Neutrophil (primary cell): ENCODE data around the gene ABCA7.

Experiments used
- H3K27ac ChIP-seq: fragments of 200-600 bp; sonication (generic); 2 replicates; pipeline ENCODE4 v1.5.1; 2016; ENCODE audit warnings: mild to moderate bottlenecking, moderate library complexity
- H3K27me3 ChIP-seq: fragments of 200-600 bp; sonication (generic); 2 replicates; pipeline ENCODE4 v1.6.0; 2016; ENCODE audit warnings: mild to moderate bottlenecking
- H3K36me3 ChIP-seq: fragments of 200-600 bp; sonication (generic); 2 replicates; pipeline ENCODE4 v1.5.1; 2017
- H3K4me1 ChIP-seq, 2 experiments: fragments of 200-600 bp in 1 of 2; sonication (generic) in 1 of 2; 1 replicate in 1 of 2; 2 replicates in 1 of 2; pipeline versions ENCODE4 v1.5.1 to v1.6.1; 2013 to 2016; ENCODE audit warnings: low read depth in 1 of 2, low read length in 1 of 2, mild to moderate bottlenecking in 1 of 2, moderate library complexity in 1 of 2; ENCODE audit not compliant: control insufficient read depth in 1 of 2, insufficient read depth in 1 of 2
- H3K4me3 ChIP-seq, 2 experiments: fragments of 200-600 bp in 1 of 2; sonication (generic) in 1 of 2; 1 replicate in 1 of 2; 2 replicates in 1 of 2; pipeline ENCODE4 v1.5.1; 2013 to 2016; ENCODE audit warnings: low read depth in 1 of 2, low read length in 1 of 2, mild to moderate bottlenecking in 1 of 2, moderate library complexity in 1 of 2
- H3K9me3 ChIP-seq: fragments of 200-600 bp; sonication (generic); 2 replicates; pipeline ENCODE4 v1.5.1; 2016
- TF ChIP-seq, protein P1 (sequence below): fragments of 200-600 bp; sonication (generic); IDR thresholded peaks from 2 replicates; pipeline ENCODE4 v1.5.1; 2016; ENCODE audit warnings: antibody characterized with exemption

Gene ABCA7

DNA sequence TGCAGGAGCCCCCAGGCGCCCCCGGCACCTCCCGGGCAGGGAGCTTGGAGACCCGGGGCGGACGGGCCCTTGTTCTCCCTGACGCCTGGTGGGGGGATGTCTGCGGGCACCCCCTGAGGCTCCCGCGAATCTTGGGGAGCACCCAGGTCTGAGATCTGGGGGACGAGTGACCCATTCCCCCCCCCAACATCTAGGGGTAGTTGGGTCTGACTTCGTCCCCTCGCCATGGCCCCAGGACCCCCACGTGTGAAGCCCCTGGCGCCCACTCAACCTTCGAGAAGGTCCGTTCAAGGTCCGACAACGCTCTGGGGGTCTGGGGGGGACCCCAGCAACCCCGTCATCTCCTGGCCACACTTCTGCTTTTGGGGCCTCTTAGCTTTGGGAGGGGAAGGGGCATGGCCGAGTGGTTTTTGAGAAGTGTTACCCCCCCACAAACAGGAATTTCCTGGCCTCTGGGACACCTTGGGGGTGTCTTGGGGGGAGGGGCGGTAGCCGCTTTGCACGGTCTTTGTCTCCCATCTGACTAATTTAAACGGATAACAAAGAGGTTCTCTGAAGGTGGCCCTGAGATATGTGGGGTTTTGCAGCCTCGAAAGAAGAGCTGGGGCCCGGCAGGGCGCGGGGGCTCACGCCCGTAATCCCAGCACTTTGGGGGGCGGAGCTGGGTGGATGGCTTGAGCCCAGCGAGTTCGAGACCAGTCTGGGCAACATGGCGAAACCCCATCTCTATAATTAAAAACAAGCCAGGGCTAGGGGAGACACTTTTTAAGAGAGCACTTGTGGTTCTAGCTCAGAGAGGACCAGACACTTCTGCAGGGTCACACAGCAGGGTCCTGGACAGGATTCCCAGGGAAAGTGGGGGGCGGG is 12.9 kb upstream of the ABCA7 start:
- Histone ChIP-seq H3K27me3 (no peaks in the 10 kb centered on the region), H3K9me3 (no peaks in the 10 kb centered on the region), H3K36me3 (peaks cover 29% of the 10 kb centered on the region), H3K4me3 (peak overlapping the region; percentile 77 to 100), H3K4me1 (peaks cover 43 to 61% of the 10 kb centered on the region in 2 experiments), H3K27ac (peak overlapping the region; percentile 99)
- TF ChIP-seq, protein P1, sequence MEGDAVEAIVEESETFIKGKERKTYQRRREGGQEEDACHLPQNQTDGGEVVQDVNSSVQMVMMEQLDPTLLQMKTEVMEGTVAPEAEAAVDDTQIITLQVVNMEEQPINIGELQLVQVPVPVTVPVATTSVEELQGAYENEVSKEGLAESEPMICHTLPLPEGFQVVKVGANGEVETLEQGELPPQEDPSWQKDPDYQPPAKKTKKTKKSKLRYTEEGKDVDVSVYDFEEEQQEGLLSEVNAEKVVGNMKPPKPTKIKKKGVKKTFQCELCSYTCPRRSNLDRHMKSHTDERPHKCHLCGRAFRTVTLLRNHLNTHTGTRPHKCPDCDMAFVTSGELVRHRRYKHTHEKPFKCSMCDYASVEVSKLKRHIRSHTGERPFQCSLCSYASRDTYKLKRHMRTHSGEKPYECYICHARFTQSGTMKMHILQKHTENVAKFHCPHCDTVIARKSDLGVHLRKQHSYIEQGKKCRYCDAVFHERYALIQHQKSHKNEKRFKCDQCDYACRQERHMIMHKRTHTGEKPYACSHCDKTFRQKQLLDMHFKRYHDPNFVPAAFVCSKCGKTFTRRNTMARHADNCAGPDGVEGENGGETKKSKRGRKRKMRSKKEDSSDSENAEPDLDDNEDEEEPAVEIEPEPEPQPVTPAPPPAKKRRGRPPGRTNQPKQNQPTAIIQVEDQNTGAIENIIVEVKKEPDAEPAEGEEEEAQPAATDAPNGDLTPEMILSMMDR = no peak

DNA sequence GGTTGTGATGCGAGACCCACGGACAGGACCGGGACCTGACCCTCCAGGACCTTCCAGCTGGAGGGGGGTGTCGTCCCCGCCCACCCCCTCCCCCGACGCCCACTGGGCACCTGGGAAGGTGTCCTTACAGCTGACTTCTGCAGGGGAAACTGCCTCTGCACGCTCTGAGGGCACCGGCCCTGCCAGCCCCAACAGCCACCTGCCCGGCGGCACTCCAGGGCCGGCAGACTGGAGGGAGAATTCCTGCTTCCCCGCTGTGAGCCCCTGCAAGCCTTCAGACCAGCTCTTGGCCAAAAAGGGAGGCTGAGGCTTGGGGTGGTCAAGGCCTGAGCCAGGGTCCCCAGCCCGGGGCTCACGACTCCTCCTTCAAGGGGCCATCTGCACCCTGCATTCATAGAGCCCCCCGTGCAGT is 12.3 kb upstream of the ABCA7 start:
- peaks cover 43 to 55% of the 10 kb centered on the region in 2 experiments for H3K4me1 ChIP-seq
- H3K27ac ChIP-seq = peak overlapping the region; percentile 99
- no peaks in the 10 kb centered on the region for H3K9me3 ChIP-seq
- H3K27me3 ChIP-seq = no peaks in the 10 kb centered on the region
- H3K4me3 ChIP-seq = peak overlapping the region; percentile 77 to 100
- TF ChIP-seq, protein P1 = no peak
- H3K36me3 ChIP-seq = peaks cover 35% of the 10 kb centered on the region

DNA sequence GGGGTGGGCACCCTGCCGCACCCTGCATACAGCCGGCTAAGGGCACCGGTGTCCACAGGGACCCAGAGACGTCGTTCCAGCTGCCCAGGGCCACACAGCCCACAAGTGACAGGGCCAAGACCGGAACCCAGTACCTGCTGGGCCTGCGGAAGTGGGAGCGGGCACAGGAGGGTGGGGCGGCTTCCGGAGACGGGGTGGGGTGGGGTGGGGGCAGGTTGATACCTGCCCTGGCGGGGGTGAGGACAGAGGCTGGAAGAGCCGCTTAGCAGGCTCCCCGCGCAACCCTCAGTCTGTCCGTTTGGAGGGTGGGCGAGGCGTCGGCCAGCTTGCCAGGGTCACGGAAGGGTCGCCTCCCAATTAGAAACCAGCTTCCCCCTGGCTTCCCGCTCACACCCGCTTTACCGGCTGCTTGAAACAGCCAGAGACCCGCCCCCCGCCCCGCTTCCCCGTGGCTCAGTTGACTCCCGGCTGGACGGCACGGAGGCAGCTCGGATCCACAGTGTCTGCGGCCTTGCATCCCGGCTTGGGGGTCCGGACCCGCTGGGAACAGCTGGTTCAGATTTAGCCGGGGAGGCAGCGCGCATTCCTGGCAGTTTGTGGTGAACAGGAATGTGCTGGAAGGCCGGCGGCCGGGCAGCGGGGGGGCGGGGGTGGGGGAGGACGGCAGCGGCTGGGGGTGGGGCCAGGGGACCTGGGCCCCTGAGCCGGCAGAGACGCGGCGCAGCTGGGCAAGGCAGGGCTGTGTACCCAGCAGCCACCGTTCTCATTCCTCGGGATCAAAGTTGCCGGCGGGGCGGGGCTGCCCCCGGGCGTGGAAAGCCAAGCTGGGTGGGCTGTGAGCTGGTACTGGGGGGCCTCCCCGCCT is 11.6 kb upstream of the ABCA7 start:
- Histone ChIP-seq H3K27ac (peak overlapping the region; percentile 99), H3K4me3 (peak overlapping the region; percentile 77 to 100), H3K27me3 (no peaks in the 10 kb centered on the region), H3K9me3 (no peaks in the 10 kb centered on the region), H3K36me3 (peaks cover 41% of the 10 kb centered on the region), H3K4me1 (peaks cover 42 to 55% of the 10 kb centered on the region in 2 experiments)
- TF ChIP-seq, protein P1 = no peak

DNA sequence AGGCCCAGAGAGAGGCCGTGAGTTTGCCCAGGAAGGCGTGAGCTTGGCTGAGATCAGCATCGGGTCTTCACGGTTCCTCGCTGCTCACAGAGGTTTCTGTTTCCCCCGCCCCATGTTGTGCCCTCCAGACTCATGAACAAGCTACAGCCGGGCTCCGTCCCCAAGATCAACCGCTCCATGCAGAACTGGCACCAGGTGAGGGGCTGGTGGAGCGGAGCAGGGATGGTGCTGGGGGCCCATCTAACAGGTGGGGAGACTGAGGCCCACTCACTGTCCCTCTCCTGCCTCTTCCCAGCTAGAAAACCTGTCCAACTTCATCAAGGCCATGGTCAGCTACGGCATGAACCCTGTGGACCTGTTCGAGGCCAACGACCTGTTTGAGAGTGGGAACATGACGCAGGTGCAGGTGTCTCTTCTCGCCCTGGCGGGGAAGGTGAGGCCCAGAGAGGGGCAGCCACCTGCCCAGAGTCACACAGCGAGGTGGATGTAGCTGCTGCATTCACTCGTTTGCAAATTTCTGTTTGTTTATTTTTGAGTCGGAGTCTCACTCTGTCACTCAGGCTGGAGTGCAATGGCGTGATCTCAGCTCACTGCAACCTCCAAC is 7.5 kb upstream of the ABCA7 start:
- Histone ChIP-seq H3K27ac (peak overlapping the region; percentile 63), H3K4me1 (peaks cover 49 to 53% of the 10 kb centered on the region in 2 experiments)
- TF ChIP-seq, protein P1 = no peak

DNA sequence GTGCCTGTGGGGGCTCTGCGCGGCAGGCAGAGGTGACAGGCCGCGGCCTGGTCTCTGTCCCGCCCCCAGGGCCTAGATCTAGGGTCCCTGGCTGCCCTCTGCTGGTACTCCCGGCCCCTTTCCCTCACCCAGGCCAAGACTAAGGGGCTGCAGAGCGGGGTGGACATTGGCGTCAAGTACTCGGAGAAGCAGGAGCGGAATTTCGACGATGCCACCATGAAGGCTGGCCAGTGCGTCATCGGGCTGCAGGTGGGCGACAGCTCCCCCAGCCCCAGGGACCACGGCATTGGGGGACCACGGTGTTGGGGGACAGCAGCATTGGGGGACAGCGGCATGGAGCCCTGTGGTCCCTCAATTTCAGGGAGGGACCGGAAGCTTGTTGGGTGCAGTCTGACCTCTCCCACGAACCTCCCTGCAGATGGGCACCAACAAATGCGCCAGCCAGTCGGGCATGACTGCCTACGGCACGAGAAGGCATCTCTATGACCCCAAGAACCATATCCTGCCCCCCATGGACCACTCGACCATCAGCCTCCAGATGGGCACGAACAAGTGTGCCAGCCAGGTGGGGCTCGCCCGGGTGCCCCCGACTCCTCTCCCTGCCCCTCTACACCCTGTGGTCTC is 3.8 kb upstream of the ABCA7 start:
- Histone ChIP-seq H3K36me3 (peaks cover 63% of the 10 kb centered on the region), H3K4me1 (peaks cover 53 to 61% of the 10 kb centered on the region in 2 experiments), H3K9me3 (no peaks in the 10 kb centered on the region), H3K27me3 (no peaks in the 10 kb centered on the region), H3K27ac (peak overlapping the region; percentile 100), H3K4me3 (peak overlapping the region in 1 of 2 experiments; percentile 82)
- TF ChIP-seq, protein P1 = no peak

More for the DNA sequence above, 7.5 kb upstream of the ABCA7 start:
- peaks cover 69% of the 10 kb centered on the region for H3K36me3 ChIP-seq
- H3K4me3 ChIP-seq = no peak overlapping the region
- H3K9me3 ChIP-seq = no peaks in the 10 kb centered on the region
- H3K27me3 ChIP-seq = no peaks in the 10 kb centered on the region
